IPS-18a (cell line): ENCODE measurements around the gene NRP1.

Experiments
- H3K27ac ChIP-seq: one replicate; pipeline ENCODE4 v1.5.1; 2013; ENCODE audit warnings: low read length
- H3K27me3 ChIP-seq: one replicate; pipeline ENCODE4 v1.6.1; 2013; ENCODE audit warnings: mild to moderate bottlenecking, low read length; ENCODE audit not compliant: control insufficient read depth, insufficient read depth
- H3K36me3 ChIP-seq: one replicate; pipeline ENCODE4 v1.6.1; 2013; ENCODE audit warnings: low read depth, low read length; ENCODE audit not compliant: control insufficient read depth
- H3K4me1 ChIP-seq: one replicate; pipeline ENCODE4 v1.6.1; 2013; ENCODE audit warnings: low read depth, low read length; ENCODE audit not compliant: control insufficient read depth
- H3K4me3 ChIP-seq: one replicate; pipeline ENCODE4 v1.5.1; 2013; ENCODE audit warnings: low read length
- H3K9ac ChIP-seq: one replicate; pipeline ENCODE4 v1.6.1; 2013; ENCODE audit warnings: mild to moderate bottlenecking, low read length, moderate library complexity
- H3K9me3 ChIP-seq: one replicate; pipeline ENCODE4 v1.6.1; 2013; ENCODE audit warnings: low read depth, low read length; ENCODE audit not compliant: control insufficient read depth

The NRP1 gene

DNA sequence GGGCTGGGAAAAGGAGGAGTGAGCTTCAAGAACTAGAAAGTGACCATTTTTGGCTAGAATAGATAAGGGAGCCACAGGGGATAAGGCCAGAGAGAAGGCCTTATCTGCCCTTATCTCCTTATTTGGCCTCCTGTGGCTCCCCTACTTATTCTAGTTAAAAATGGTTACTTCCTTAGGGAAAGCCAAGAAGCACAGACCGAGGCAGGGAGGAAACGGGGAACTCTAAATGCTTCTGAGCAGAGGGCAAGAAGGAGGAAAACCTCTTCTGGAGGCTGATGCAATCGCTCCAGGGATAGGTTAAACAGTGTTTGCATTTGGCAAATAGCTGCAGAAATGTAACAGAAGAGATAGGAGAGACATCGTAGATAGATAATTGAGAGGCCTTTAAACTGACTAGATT lies 18.6 kb downstream of the NRP1 start:
- H3K4me1 ChIP-seq, result no peaks in the 10 kb centered on the region
- no peaks in the 10 kb centered on the region for H3K36me3 ChIP-seq
- no peaks in the 10 kb centered on the region for H3K27me3 ChIP-seq
- H3K9me3 ChIP-seq, result no peaks in the 10 kb centered on the region
- H3K9ac ChIP-seq, result no peak overlapping the region
- H3K27ac ChIP-seq, result no peak overlapping the region
- H3K4me3 ChIP-seq, result no peak overlapping the region

DNA sequence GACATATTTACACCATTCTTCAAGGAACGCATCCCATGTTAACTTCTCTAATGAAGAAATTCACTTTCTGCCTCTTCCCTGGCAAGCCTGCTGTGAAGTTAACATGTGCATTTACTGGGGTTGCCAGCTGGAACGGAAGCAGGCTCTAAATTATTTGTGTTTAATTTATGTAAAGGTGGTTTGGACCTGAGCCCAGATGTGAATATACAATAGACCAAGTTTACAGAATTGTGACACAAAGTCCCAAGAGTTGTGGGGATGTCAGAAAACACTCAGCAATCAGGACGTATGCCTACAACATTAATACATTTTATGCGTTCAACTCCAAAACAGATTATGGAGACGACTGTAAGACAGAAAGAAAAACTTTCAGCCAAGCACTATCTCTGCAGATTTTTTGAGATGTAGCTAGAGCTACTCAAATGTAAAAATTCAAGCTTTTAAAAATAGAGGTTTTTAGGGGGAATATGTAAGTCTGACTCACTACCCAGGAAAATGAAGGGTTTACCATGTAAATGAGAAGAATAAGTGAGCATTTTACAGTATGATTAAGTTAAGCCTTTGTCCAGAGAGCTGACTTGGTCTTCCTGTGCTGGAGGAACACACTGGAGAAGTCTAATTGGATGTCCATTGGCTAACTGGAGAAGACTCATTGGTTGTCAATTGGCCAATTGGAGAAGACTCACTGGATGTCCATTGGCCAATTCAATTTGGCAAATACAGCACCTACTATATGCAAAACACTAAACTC lies 19.5 kb downstream of the NRP1 start:
- H3K27me3 ChIP-seq, result no peaks in the 10 kb centered on the region
- H3K9ac ChIP-seq, result no peak overlapping the region
- H3K36me3 ChIP-seq, result no peaks in the 10 kb centered on the region
- H3K4me3 ChIP-seq, result no peak overlapping the region
- H3K4me1 ChIP-seq, result no peaks in the 10 kb centered on the region
- H3K27ac ChIP-seq, result no peak overlapping the region
- H3K9me3 ChIP-seq, result no peaks in the 10 kb centered on the region

DNA sequence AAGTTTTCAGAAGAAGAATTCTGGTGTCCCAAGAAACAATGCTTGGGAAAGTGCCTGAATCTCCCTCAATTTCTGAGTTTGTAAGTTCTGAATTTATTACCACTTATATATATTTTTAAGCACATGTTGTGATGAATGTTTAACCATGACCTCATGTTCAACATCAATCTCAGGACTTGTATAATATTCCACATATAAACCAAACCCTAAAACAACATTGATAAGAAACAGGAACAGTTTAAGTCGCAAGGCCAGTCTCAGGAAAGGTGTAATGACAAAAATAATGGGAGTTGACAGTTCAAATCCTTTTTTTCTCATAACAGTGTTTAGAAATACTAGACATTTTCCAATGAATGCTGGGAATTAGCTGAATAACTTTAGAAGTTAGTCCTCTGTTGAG lies 22.8 kb downstream of the NRP1 start:
- Histone ChIP-seq H3K9ac (no peak overlapping the region), H3K9me3 (no peaks in the 10 kb centered on the region), H3K4me1 (no peaks in the 10 kb centered on the region), H3K4me3 (no peak overlapping the region), H3K36me3 (no peaks in the 10 kb centered on the region), H3K27ac (no peak overlapping the region), H3K27me3 (no peaks in the 10 kb centered on the region)

DNA sequence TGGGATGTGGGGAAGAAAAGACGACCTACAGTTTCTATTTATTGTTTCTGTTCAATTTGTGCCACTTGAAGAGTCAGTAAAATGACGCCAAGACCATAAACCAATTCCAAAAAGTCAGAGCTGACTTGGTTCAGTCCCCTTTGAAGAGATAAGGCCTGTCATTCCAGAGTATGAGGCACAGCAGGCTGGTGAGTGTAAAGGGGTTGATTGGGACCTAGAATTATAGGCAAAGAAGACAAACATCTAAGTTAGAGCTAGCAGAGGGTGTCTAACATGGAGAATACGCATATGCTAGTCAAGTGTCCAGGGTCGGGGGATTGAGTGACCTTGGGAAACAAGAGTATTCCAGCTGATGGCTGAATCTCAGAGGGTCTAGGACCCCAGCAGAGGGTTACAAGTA lies 23.6 kb downstream of the NRP1 start:
- no peaks in the 10 kb centered on the region for H3K9me3 ChIP-seq
- H3K27me3 ChIP-seq, result no peaks in the 10 kb centered on the region
- H3K9ac ChIP-seq, result no peak overlapping the region
- H3K4me3 ChIP-seq, result no peak overlapping the region
- H3K27ac ChIP-seq, result no peak overlapping the region
- no peaks in the 10 kb centered on the region for H3K36me3 ChIP-seq
- no peaks in the 10 kb centered on the region for H3K4me1 ChIP-seq

DNA sequence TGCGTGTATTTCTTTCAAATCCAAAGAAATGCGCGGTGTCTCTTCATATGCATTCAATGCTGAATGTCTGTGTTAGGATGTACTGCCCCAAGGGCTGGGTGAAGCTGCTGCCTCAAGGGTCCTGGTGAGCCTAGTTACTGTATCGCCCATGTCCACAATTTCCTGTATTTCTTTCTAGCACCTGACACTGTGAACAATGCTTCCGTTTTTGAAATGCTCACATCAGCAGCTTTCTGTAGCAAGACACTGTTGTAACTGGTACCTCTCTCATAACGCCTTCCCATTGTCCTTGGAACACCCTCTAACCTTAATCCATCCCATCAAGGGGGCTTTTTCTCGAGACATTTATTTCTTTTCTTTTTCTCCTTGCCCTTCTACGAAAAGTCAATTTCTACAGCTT lies 25.1 kb downstream of the NRP1 start:
- Histone ChIP-seq H3K36me3 (no peaks in the 10 kb centered on the region), H3K4me3 (no peak overlapping the region), H3K27ac (no peak overlapping the region)

DNA sequence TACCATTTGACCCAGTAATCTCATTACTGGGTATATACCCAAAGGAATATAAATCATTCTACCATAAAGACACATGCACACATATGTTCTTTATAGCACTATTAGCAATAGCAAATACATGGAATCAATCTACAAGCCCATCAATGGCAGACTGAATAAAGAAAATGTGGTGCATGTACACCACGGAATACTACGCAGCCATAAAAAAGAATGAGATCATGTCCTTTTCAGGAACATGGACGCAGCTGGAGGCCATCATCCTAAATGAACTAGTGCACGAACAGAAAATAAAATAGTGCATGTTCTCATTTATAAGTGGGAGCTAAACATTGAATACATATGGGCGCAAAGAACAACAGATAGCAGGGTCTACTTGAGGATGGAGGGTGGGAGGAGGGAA lies 26.6 kb downstream of the NRP1 start:
- Histone ChIP-seq H3K27me3 (no peaks in the 10 kb centered on the region), H3K27ac (no peak overlapping the region), H3K4me1 (no peaks in the 10 kb centered on the region), H3K9ac (no peak overlapping the region), H3K9me3 (no peaks in the 10 kb centered on the region), H3K36me3 (no peaks in the 10 kb centered on the region), H3K4me3 (no peak overlapping the region)

More for the DNA sequence above, 25.1 kb downstream of the NRP1 start:
- no peaks in the 10 kb centered on the region for H3K9me3 ChIP-seq
- no peak overlapping the region for H3K9ac ChIP-seq
- H3K27me3 ChIP-seq, result no peaks in the 10 kb centered on the region
- H3K4me1 ChIP-seq, result no peaks in the 10 kb centered on the region

DNA sequence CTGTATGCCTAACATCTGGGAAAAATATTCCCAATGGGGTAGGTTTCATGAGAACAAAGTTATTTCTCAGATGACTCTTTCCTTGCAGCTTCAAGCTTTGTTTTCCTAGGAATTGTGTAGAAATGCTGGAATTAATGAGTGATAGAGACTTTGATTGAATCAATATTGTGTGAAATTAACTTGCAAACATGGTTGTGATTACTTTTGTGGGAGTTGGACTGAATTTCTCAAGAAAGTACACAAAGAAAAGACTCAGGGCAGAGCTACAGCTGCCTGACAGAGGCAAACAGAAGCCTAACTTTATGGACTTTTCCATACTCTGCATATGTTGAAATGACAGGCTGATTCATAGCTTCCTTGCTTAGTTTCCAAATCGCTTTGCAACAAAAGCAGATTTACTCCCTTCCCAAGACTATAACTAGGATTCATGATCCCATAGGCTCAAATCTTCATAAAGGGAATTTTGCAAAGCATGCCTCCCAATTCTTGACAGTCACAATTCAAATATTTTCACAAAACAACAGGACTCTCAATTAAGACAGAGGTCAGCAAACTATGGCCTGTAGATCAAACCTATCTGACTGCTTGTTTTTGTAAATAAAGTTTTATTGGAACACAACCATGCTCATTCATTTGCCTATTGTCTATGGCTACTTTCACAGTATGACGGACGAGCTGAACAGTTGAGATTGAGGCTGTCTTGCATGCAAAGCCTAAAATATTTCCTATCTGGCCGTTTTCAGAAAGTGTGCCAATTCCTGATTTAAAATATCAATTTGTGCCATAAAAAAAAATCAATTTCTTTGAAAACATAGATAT lies 27.6 kb downstream of the NRP1 start:
- Histone ChIP-seq H3K4me3 (no peak overlapping the region), H3K9ac (no peak overlapping the region), H3K27ac (no peak overlapping the region)

DNA sequence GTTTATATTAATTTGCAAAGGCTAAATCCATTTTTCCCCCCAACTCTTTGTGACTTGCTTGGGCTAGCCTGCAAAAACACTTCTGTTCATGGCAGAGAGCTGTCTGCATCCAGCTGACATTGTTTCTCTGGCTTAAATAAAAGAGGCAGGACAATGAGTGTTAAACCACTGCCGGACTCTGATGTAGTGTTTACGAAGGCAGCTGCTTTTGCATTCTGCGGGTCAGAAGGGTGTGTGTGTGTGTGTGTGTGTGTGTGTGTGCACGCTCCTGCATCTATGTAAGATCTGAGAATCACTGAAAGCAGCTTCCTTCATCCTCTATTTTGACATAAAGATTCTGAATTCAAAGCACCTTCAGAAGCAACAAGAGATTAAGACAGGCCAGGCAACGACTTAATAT lies 28.3 kb downstream of the NRP1 start:
- no peaks in the 10 kb centered on the region for H3K27me3 ChIP-seq
- H3K4me1 ChIP-seq, result no peaks in the 10 kb centered on the region
- H3K27ac ChIP-seq, result no peak overlapping the region
- H3K9me3 ChIP-seq, result no peaks in the 10 kb centered on the region
- H3K36me3 ChIP-seq, result no peaks in the 10 kb centered on the region
- no peak overlapping the region for H3K4me3 ChIP-seq
- no peak overlapping the region for H3K9ac ChIP-seq

More for the DNA sequence above, 27.6 kb downstream of the NRP1 start:
- no peaks in the 10 kb centered on the region for H3K36me3 ChIP-seq
- H3K27me3 ChIP-seq, result no peaks in the 10 kb centered on the region
- no peaks in the 10 kb centered on the region for H3K4me1 ChIP-seq
- H3K9me3 ChIP-seq, result no peaks in the 10 kb centered on the region

DNA sequence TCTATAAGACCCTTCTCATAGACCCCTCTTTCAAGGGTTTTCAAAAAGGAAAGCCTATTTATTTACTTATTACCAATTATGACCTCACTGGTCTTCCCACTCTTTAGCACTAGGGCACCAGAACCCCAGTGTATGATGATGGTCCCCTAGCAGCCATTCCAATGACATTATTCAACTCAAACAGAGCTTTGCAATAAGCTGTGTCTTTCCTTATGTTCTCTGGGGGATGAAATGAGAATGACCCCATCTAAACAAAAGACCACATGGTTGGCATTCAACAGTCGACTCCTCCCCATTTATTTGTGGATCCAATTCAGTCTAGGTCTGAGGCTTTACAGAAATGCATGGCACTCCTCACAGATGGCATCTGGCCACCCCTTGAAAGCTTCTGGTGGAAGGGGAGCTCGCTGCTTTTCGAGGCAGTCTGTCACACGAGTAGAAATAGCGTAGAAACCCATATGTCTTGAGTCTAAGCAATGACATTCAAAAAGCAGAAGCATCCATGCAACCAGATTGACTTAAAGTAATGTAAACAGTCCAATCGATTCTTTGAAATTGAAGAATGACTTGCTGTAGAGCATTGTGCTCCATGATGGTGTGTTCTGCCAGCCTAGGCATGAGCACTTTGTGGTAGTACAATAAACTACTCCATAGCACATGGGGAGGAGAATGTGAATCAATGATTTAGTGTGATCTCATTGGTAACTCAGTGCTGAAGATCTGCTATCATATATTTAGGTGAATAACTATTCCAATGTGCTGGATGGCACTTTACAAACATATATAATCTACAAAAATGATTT lies 29.8 kb downstream of the NRP1 start:
- Histone ChIP-seq H3K27me3 (no peaks in the 10 kb centered on the region), H3K4me1 (no peaks in the 10 kb centered on the region), H3K9me3 (no peaks in the 10 kb centered on the region), H3K36me3 (no peaks in the 10 kb centered on the region), H3K27ac (no peak overlapping the region), H3K4me3 (no peak overlapping the region), H3K9ac (no peak overlapping the region)

DNA sequence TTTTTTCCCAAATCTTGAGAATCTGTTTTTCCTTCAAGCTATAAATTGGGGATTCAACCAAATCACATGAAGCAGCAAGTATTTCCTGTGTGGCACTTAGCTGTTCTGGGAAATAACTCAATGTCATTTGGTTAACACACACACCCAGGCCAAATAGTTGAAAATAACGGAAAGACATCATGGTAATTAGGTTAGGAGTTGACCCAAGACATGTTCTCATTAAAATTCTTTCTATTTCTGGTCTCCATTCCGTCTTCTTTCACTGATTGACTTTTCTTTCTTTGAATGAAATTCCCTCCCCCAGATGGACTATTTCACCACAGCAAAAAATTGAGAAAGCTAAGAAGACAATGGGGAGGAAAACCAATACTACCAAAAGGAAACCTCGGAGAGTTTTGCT lies 30.5 kb downstream of the NRP1 start:
- Histone ChIP-seq H3K27ac (no peak overlapping the region), H3K27me3 (no peaks in the 10 kb centered on the region), H3K9ac (no peak overlapping the region), H3K36me3 (no peaks in the 10 kb centered on the region), H3K4me1 (no peaks in the 10 kb centered on the region), H3K9me3 (no peaks in the 10 kb centered on the region), H3K4me3 (no peak overlapping the region)

DNA sequence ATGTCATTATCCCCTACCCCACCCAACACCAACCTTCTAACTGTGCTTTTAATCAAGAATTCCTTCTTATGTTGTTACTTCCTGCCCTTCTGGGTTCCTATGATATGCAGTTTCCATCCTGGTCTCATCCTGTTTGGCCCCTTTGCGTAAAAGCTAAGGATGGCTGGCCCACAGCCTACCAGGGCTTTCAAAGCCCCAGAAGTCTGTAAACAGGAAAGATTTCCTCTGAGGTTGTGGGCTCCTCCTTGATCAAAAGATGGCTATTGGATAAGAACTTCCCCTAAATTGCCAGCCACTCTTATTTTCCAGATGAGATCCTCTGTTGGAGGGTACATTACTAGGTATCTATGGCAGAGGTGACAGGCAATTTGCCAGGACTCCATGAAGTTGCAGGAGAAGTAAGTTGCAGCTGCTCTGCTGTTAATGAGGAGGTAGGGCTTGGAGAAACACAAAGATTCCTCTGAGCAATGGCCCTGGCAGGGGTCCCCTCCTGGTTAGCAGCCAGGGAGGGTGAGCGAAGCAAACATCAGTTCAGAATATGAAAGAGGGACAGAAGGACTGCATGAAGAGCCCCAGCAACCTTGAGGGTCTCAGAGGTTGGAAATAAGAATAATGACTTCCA lies 32.1 kb downstream of the NRP1 start:
- H3K9ac ChIP-seq, result no peak overlapping the region
- no peaks in the 10 kb centered on the region for H3K27me3 ChIP-seq
- no peak overlapping the region for H3K4me3 ChIP-seq
- no peaks in the 10 kb centered on the region for H3K9me3 ChIP-seq
- H3K36me3 ChIP-seq, result no peaks in the 10 kb centered on the region
- no peak overlapping the region for H3K27ac ChIP-seq
- H3K4me1 ChIP-seq, result no peaks in the 10 kb centered on the region
